SK-N-SH (cell line): ENCODE measurements around the gene SPEM3. TPM values are rescaled to one million over a fixed set of nuclear protein-coding genes. Genes with fewer than 3 reads are reported as not detected.
"Not testable (repeated sequence)": the region's sequence is repeated elsewhere in the genome, so short reads cannot be mapped to it uniquely, and the experiment has no call there.

Source experiments
- CTCF ChIA-PET: fragments of 300-600, 350-600 bp; formaldehyde crosslinking; extraction: SDS; loops from one replicate; lab custom pipeline; 2021; lab: Yijun Ruan, JAX
- POLR2A ChIA-PET: fragments of 350-600 bp; sonication (Branson Sonifier 250); formaldehyde crosslinking; extraction: SDS; loops from one replicate; lab custom pipeline; 2020; ENCODE audit warnings: antibody characterized with exemption, inconsistent platforms; lab: Yijun Ruan, JAX
- DNase-seq: peaks from one replicate; pipeline ENCODE4 v3.0.0; 2012
- H2AFZ ChIP-seq: fragments of 200-600 bp; sonication (generic); 2 replicates; pipeline ENCODE4 v1.8.1; 2016; ENCODE audit warnings: antibody characterized with exemption, mild to moderate bottlenecking, low read depth
- H3F3A ChIP-seq: fragments of 200-600 bp; sonication (generic); replicated peaks from 2 replicates; pipeline ENCODE3; 2016; ENCODE audit warnings: antibody characterized with exemption, mild to moderate bottlenecking; ENCODE audit not compliant: insufficient read depth
- H3K27ac ChIP-seq, 2 experiments: fragments of 200-500 bp in 1 of 2; fragments of 200-600 bp in 1 of 2; sonication (Bioruptor generic) in 1 of 2; sonication (generic), shearing (Covaris generic) in 1 of 2; 2 replicates each; pipeline versions ENCODE4 v1.5.1 to v1.6.1; 2014 to 2016; ENCODE audit warnings: low read depth in 2 of 2, inconsistent platforms in 1 of 2, low read length in 1 of 2, mild to moderate bottlenecking in 1 of 2, mixed read lengths in 1 of 2
- H3K27me3 ChIP-seq: fragments of 200-600 bp; sonication (generic), shearing (Covaris generic); 2 replicates; pipeline ENCODE4 v1.6.1; 2016; ENCODE audit warnings: mixed run types; ENCODE audit not compliant: insufficient read depth
- H3K36me3 ChIP-seq, 2 experiments: fragments of 200-500 bp in 1 of 2; fragments of 200-600 bp in 1 of 2; sonication (Bioruptor generic) in 1 of 2; sonication (generic) in 1 of 2; replicated peaks in 1 of 2; 2 replicates each; pipeline versions ENCODE3 to v1.5.1; 2014 to 2016; ENCODE audit warnings: low read length in 1 of 2, mild to moderate bottlenecking in 1 of 2; ENCODE audit not compliant: insufficient read depth in 2 of 2, control insufficient read depth in 1 of 2
- H3K4me1 ChIP-seq, 2 experiments: fragments of 200-500 bp in 1 of 2; fragments of 200-600 bp in 1 of 2; sonication (Bioruptor generic) in 1 of 2; sonication (generic), shearing (Covaris generic) in 1 of 2; 2 replicates each; pipeline versions ENCODE4 v1.5.1 to v1.6.1; 2014 to 2016; ENCODE audit warnings: low read depth in 1 of 2, low read length in 1 of 2, mixed run types in 1 of 2; ENCODE audit not compliant: insufficient read depth in 2 of 2, control insufficient read depth in 1 of 2
- H3K4me2 ChIP-seq: fragments of 200-600 bp; sonication (generic), shearing (Covaris generic); 2 replicates; pipeline ENCODE4 v1.6.1; 2017; ENCODE audit warnings: mixed run types
- H3K4me3 ChIP-seq, 2 experiments: fragments of 200-500 bp in 1 of 2; fragments of 200-600 bp in 1 of 2; sonication (Bioruptor generic) in 1 of 2; sonication (generic), shearing (Covaris generic) in 1 of 2; 2 replicates each; pipeline versions ENCODE4 v1.5.1 to v1.8.1; 2014 to 2016; ENCODE audit warnings: low read depth in 2 of 2, inconsistent platforms in 1 of 2, low read length in 1 of 2, mild to moderate bottlenecking in 1 of 2, mixed read lengths in 1 of 2, moderate library complexity in 1 of 2
- H3K79me2 ChIP-seq: fragments of 200-600 bp; sonication (generic); 2 replicates; pipeline ENCODE4 v1.8.1; 2017; ENCODE audit warnings: mild to moderate bottlenecking; ENCODE audit not compliant: insufficient read depth
- H3K9ac ChIP-seq: fragments of 200-600 bp; sonication (generic); 2 replicates; pipeline ENCODE4 v1.6.1; 2017; ENCODE audit warnings: mixed run types
- H3K9me2 ChIP-seq: fragments of 200-600 bp; sonication (generic); 2 replicates; pipeline ENCODE4 v1.6.1; 2017; ENCODE audit warnings: mixed run types
- H3K9me3 ChIP-seq: fragments of 200-600 bp; sonication (generic); 2 replicates; pipeline ENCODE4 v1.6.1; 2017; ENCODE audit warnings: mixed run types, mild to moderate bottlenecking, moderate library complexity
- H4K20me1 ChIP-seq: fragments of 200-600 bp; sonication (generic); 2 replicates; pipeline ENCODE4 v1.6.1; 2017; ENCODE audit warnings: mild to moderate bottlenecking, mixed run types; ENCODE audit not compliant: insufficient read depth
- ELF1 ChIP-seq: IDR thresholded peaks from 2 replicates; pipeline ENCODE4 v1.4.0; 2012
- EP300 ChIP-seq, 2 experiments: IDR thresholded peaks; 2 replicates each; pipeline versions ENCODE4 v1.4.0 to v1.6.1; 2012; ENCODE audit warnings: borderline replicate concordance in 1 of 2, low read depth in 1 of 2, low read length in 1 of 2
- MXI1 ChIP-seq: IDR thresholded peaks from 2 replicates; pipeline ENCODE4 v1.6.1; 2012; ENCODE audit warnings: mild to moderate bottlenecking, low read depth, low read length, improper control_type of control experiment
- YY1 ChIP-seq: IDR thresholded peaks from 2 replicates; pipeline ENCODE4 v1.4.0; 2012; ENCODE audit warnings: low read depth, mild to moderate bottlenecking
- WGBS: methylation state at CpG from one replicate; pipeline ENCODE4 v1.1.6; 2017; ENCODE audit warnings: low lambda C conversion rate; 5-methylcytosine and 5-hydroxymethylcytosine counted together
- polyA plus RNA-seq, 3 experiments: library from polyadenylated mRNA; depleted of rRNA; stranded (reverse); fragments of >200 nt; gene quantifications; 2 replicates each; pipeline ENCODE4 v1.2.3, GENCODE V29; 2012
- TF ChIP-seq, protein P1 (sequence below): fragments of 200-600 bp; sonication (generic); IDR thresholded peaks from 2 replicates; pipeline ENCODE4 v1.6.1; 2017; ENCODE audit warnings: antibody characterized with exemption, mild to moderate bottlenecking, moderate library complexity
- TF ChIP-seq, protein P2 (sequence below): fragments of 150-350 bp; IDR thresholded peaks from 2 replicates; pipeline ENCODE4 v1.6.1; 2016; ENCODE audit warnings: mild to moderate bottlenecking, low read depth, low read length
- TF ChIP-seq, protein P3 (sequence below): IDR thresholded peaks from 2 replicates; pipeline ENCODE4 v1.4.0; 2012; ENCODE audit warnings: low read depth, borderline replicate concordance
- TF ChIP-seq, protein P4 (sequence below): IDR thresholded peaks from 2 replicates; pipeline ENCODE4 v1.4.0; 2012; ENCODE audit warnings: low read depth

The SPEM3 gene
- polyA plus RNA-seq, 1 of the 3 experiments (the other 2 are of a cell fraction), result not detected

DNA sequence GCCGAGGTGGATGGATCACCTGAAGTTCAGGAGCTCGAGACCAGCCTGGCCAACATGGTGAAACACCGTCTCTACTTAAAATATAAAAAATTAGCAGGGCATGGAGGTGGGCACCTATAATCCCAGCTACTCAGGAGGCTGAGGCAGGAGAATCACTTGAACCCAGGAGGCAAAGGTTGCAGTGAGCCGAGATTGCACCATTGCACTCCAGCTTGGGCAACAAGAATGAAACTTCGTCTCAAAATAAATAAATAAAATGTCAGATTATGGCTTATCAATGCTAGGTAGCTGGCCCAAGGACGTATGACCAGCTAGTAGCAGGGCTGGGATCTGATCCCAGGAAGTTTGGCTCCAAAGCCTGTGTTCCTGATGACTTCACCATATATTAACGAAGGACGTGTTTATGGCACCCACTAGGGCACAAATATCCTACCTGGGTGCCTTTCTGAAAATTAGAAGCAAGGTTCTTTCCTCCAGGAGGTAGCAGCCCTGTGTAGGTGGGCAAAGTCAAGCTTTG lies 41.9 kb downstream of the SPEM3 start:
- H3K9me3 ChIP-seq, POLR2A ChIA-PET, DNase-seq, H3K4me2 ChIP-seq, H3K4me3 ChIP-seq, H3K9me2 ChIP-seq, H2AFZ ChIP-seq, H3K9ac ChIP-seq, H3K36me3 ChIP-seq, H3F3A ChIP-seq, H3K27ac ChIP-seq, CTCF ChIA-PET, H3K27me3 ChIP-seq: not testable (repeated sequence)
- 94% methylated on average over 8 of the region's 8 CpGs for WGBS
- H4K20me1 ChIP-seq, result peaks cover 41% of the 10 kb centered on the region
- H3K4me1 ChIP-seq, result peaks cover 4 to 12% of the 10 kb centered on the region in 2 experiments; a peak in 1 of 4 replicates
- peaks cover 94% of the 10 kb centered on the region for H3K79me2 ChIP-seq

DNA sequence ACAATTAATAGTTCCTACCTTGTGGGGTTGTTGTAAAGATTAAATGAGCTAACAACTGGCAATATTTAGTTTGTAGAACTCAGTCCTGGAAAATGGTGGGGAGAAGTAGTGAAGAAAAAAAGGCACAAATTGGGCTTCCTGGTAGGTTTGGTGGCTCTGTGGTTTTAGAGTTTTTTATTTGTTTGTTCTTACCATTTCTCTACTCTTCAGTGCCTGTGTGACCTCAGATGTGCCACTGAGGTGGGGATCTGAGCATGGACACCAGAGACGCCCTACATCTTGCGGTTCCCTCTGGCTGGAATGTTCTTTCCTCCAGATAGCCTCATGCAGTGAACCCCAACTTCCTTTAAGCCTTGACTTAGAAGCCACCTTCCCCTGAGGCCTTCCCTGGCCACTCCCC lies 43.1 kb downstream of the SPEM3 start:
- Histone ChIP-seq H3K9ac (no peak overlapping the region), H3K4me3 (no peak overlapping the region), H2AFZ (no peak overlapping the region), H3K4me1 (peaks cover 4 to 16% of the 10 kb centered on the region in 2 experiments; a peak in 2 of 4 replicates), H3K9me2 (no peaks in the 10 kb centered on the region), H3K9me3 (no peaks in the 10 kb centered on the region), H3K79me2 (peaks cover 100% of the 10 kb centered on the region), H3F3A (peaks cover 15% of the 10 kb centered on the region), H3K4me2 (no peak overlapping the region), H3K27ac (no peak overlapping the region), H3K27me3 (no peaks in the 10 kb centered on the region), H4K20me1 (peaks cover 53% of the 10 kb centered on the region), H3K36me3 (peaks cover 4% of the 10 kb centered on the region in 2 experiments)
- POLR2A ChIA-PET, result no interaction called here
- no peak for DNase-seq
- TF ChIP-seq, protein P1, sequence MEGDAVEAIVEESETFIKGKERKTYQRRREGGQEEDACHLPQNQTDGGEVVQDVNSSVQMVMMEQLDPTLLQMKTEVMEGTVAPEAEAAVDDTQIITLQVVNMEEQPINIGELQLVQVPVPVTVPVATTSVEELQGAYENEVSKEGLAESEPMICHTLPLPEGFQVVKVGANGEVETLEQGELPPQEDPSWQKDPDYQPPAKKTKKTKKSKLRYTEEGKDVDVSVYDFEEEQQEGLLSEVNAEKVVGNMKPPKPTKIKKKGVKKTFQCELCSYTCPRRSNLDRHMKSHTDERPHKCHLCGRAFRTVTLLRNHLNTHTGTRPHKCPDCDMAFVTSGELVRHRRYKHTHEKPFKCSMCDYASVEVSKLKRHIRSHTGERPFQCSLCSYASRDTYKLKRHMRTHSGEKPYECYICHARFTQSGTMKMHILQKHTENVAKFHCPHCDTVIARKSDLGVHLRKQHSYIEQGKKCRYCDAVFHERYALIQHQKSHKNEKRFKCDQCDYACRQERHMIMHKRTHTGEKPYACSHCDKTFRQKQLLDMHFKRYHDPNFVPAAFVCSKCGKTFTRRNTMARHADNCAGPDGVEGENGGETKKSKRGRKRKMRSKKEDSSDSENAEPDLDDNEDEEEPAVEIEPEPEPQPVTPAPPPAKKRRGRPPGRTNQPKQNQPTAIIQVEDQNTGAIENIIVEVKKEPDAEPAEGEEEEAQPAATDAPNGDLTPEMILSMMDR, result no peak
- TF ChIP-seq ELF1, result no peak
- no peak for TF ChIP-seq MXI1
- TF ChIP-seq, protein P2, sequence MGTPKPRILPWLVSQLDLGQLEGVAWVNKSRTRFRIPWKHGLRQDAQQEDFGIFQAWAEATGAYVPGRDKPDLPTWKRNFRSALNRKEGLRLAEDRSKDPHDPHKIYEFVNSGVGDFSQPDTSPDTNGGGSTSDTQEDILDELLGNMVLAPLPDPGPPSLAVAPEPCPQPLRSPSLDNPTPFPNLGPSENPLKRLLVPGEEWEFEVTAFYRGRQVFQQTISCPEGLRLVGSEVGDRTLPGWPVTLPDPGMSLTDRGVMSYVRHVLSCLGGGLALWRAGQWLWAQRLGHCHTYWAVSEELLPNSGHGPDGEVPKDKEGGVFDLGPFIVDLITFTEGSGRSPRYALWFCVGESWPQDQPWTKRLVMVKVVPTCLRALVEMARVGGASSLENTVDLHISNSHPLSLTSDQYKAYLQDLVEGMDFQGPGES, result no peak
- TF ChIP-seq, protein P3, sequence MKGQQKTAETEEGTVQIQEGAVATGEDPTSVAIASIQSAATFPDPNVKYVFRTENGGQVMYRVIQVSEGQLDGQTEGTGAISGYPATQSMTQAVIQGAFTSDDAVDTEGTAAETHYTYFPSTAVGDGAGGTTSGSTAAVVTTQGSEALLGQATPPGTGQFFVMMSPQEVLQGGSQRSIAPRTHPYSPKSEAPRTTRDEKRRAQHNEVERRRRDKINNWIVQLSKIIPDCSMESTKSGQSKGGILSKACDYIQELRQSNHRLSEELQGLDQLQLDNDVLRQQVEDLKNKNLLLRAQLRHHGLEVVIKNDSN, result no peak
- no peak for TF ChIP-seq YY1
- TF ChIP-seq, protein P4, sequence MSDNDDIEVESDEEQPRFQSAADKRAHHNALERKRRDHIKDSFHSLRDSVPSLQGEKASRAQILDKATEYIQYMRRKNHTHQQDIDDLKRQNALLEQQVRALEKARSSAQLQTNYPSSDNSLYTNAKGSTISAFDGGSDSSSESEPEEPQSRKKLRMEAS, result no peak
- TF ChIP-seq EP300 (IDR thresholded peaks at IDR 0.05; ENCODE audit: borderline replicate concordance in 1 of 2, low read depth in 1 of 2, low read length in 1 of 2), result no peak
- WGBS, result 100% methylated on average over 2 of the region's 2 CpGs
- CTCF ChIA-PET, result interaction anchor here (1.0 kb wide), 1 partner anchor 115 kb away, joined by 3 read pairs; no protein-coding TSS in a partner anchor

DNA sequence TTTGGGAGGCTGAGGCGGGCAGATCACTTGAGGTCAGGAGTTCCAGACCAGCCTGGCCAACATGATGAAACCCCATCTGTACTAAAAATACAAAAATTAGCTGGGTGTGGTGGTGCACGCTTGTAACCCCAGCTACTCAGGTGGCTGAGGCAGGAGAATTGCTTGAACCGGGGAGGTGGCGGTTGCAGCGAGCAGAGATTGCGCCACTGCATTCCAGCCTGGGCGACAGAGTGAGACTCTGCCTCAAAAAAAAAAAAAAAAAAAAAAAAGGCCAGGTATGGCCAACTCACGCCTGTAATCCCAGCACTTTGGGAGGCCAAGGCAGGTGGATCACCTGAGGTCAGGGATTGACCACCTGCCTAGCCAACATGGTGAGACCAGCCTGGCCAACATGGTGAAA lies 46.1 kb downstream of the SPEM3 start:
- H3K9me2 ChIP-seq, H3K27ac ChIP-seq, POLR2A ChIA-PET, H3K4me3 ChIP-seq, H3K9ac ChIP-seq, DNase-seq, H3K36me3 ChIP-seq, H3K4me2 ChIP-seq, CTCF ChIA-PET, H3K9me3 ChIP-seq, H2AFZ ChIP-seq, H3K27me3 ChIP-seq: not testable (repeated sequence)
- peaks cover 65% of the 10 kb centered on the region for H4K20me1 ChIP-seq
- H3F3A ChIP-seq, result peaks cover 11% of the 10 kb centered on the region
- H3K79me2 ChIP-seq, result peaks cover 98% of the 10 kb centered on the region
- 99% methylated on average over 8 of the region's 8 CpGs for WGBS
- peaks cover 16 to 21% of the 10 kb centered on the region in 2 experiments; a peak in 2 of 4 replicates for H3K4me1 ChIP-seq
